ENCODE data around the gene UNC5C.

- TF ChIP-seq TARDBP (IDR thresholded peaks at IDR 0.05) (no peak), FOXM1 (IDR thresholded peaks at IDR 0.05; ENCODE audit: borderline replicate concordance) (no peak), L3MBTL2 (conservative IDR thresholded peaks at IDR 0.05) (no peak), LEF1 (IDR thresholded peaks at IDR 0.05; ENCODE audit: borderline replicate concordance) (no peak), ARNT (IDR thresholded peaks at IDR 0.05) (no peak), SUZ12 (IDR thresholded peaks at IDR 0.05) (no peak), ELF4 (IDR thresholded peaks at IDR 0.05) (no peak), SP1 (IDR thresholded peaks at IDR 0.05) (no peak), FOXK2 (IDR thresholded peaks at IDR 0.05) (no peak), BHLHE40 (IDR thresholded peaks at IDR 0.05; ENCODE audit: borderline replicate concordance) (no peak), HDGF (IDR thresholded peaks at IDR 0.05; ENCODE audit: borderline replicate concordance) (no peak), FOXA1 (IDR thresholded peaks at IDR 0.05) (no peak), ZNF384 (IDR thresholded peaks at IDR 0.05) (no peak)
Measured at GRCh38 chr4:95377366-95377900, 171.3 kb downstream of the UNC5C start.

Data from HEK293T (cell line).